GM12892 (cell line): ENCODE results near the gene GPR34.
"Not testable (repeated sequence)": the region's sequence is repeated elsewhere in the genome, so short reads cannot be mapped to it uniquely, and the experiment has no call there.

ENCODE experiments used
- DNase-seq: peaks from one replicate; pipeline ENCODE4 v3.0.0; 2011; ENCODE audit not compliant: insufficient read length
- FAIRE-seq: peaks from 2 replicates; lab custom pipeline; 2011; peaks lifted over from hg19 to GRCh38; lab: Jason Lieb, UNC
- POLR2A ChIP-seq: IDR thresholded peaks from 2 replicates; pipeline ENCODE4 v1.6.1; 2011; ENCODE audit warnings: low read depth, low read length, control low read depth
- POLR2AphosphoS5 ChIP-seq: IDR thresholded peaks from 2 replicates; pipeline ENCODE4 v1.6.1; 2011; ENCODE audit warnings: low read depth, low read length, control low read depth
- TAF1 ChIP-seq: IDR thresholded peaks from 2 replicates; pipeline ENCODE4 v1.6.1; 2011; ENCODE audit warnings: low read depth, mild to moderate bottlenecking, control low read depth, low read length, borderline replicate concordance

GPR34 gene

DNA sequence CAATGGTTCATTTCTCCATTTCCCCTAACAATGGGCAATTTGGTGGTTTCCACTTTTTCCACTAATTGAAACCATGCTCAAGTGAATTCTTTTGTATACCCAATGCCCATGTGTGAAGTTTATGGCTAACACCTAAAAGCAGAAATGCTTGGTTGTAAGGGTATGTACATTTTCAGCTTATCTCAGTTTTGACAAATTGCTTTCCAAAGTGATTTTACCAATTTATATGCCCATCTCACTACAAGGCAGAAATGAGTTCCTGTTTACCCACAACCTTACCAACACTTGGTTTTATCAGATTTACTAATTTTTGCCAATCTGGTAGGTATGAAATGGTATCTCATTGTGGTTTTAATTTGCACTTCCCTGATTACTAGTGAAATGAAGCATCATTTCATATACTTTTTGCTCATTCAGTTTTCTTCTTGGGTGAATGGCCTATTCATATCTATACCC lies 14.8 kb downstream of the GPR34 start:
- peak; percentile 30 for FAIRE-seq
- DNase-seq, result no peak

DNA sequence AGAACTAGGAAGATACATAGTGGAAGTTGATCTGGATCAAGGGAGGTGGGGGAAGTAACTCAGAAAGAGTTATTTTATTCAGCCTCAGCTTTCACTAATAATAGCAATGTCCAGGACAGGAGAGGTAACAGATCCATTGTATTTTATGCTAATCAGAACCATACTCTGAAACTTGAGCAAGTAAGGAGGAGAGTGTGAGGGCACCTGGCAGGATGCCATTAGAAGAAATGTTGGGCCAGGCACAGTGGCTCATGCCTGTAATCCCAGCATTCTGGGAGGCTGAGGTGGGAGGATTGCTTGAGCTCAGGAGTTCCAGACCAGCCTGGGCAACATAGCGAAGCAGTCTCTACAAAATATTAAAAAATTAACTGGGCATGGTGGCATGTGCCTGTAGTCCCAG lies 16.3 kb downstream of the GPR34 start:
- no peak for TF ChIP-seq TAF1
- TF ChIP-seq POLR2A, result no peak
- TF ChIP-seq POLR2AphosphoS5, result no peak
- FAIRE-seq, result no peak

More for the DNA sequence above, 14.8 kb downstream of the GPR34 start:
- no peak for TF ChIP-seq POLR2AphosphoS5
- no peak for TF ChIP-seq POLR2A
- TF ChIP-seq TAF1, result no peak

DNA sequence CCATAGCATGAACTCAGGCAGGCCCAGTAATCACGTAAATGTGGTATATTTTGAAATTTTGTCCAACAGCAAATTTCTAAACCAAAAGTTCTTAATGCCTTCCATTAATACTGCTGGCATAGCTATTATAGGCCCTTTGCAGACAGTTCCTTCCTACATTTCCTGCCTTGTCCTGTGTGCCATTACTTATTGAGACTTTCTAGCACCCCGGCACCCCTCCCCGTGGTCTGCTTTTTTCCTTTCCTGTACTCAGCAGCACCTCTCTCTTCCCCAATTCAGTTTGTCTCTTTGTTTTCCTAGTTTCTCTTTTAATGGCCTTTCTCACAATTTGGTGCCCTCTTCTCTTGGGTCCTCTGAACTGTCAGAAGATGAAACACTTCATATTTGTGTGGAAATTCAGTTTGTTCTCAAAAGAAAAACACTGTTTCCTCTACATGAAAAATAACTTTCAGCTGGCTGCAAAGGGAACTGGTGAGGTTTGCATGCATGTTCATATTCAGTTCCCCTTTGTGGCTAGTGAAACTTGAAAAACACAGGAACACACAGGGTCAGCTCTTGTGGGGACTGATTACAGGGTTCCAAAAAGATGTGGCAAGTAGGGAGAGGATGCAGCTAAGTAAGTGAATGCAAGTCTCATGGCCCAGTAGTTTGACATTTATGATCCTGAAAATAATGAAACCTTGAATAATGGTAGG lies 17.1 kb downstream of the GPR34 start:
- FAIRE-seq (peak; percentile 83), DNase-seq (no peak)
- TF ChIP-seq POLR2A, result no peak

More for the DNA sequence above, 16.3 kb downstream of the GPR34 start:
- no peak for DNase-seq

DNA sequence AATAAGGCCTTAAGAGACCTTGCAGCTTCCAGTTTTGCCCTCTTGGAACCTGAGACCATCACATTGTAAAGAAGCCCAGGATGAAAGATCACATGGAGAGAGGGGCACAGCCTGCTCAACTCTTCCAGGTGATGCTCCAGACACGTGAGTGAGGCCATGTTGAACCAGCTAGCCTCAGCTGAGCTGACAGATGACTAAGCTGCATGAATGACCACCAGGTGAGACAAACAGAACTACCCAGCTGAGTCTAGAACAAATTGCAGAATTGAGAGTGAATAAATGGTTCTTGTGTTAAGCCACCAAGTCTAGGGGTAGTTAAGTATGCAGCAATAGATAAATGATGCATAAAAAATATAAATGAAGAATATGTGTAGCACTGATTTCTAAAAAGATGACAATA lies 18.4 kb downstream of the GPR34 start:
- TF ChIP-seq POLR2A (no peak), POLR2AphosphoS5 (no peak), TAF1 (no peak)
- FAIRE-seq, result no peak
- DNase-seq, result no peak

DNA sequence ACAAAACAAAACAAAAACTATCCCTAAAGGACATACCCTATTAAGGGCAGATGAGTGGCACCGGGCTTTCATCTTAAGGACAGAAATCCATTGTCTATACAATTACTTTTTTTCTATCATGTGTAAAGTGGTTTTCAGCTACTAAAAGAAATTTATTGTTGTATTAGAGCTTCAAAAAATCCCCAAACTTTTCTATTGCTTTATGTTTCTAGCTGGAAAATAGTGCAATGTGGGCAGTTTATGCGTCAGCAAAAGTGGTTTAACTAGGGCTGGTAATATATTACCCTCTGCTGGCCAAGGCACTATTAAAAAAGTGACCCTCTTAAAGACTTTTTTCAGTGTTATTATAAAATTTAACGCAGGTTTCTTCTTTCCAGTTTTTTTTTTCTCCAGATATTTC lies 19.7 kb downstream of the GPR34 start:
- TF ChIP-seq TAF1 (no peak), POLR2AphosphoS5 (no peak), POLR2A (no peak)
- FAIRE-seq, result no peak
- no peak for DNase-seq

DNA sequence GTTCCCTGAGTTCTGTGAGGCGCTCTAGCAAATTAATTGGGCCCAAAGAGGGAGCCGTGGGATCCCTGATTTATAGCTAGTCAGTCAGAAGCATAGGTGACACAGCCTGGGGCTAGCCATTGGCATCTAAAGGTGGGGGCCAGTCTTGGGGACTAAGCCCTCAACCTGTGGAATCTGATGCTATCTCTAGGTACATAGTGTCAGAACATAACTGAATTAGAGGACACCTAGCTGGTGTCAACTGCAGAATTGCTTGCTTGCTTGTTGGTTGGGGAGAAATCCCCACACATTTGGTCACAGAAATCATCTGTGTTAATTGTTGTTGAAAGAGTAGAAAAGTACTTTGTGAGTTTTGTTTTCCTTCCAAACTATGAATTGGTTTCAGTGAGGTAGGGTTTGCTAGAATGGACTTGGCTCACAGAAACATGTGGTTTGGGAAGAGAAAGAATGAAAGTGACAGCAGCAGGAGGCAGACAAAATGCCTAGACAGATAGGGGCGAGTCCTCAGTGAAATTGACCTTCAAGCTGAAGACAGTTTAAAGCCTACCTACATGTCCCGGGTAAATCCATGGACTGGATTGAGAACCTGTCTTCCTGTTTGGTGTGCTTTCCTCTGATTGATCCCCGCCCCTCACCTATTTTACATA lies 22.4 kb downstream of the GPR34 start:
- no peak for DNase-seq
- FAIRE-seq, result no peak
- TF ChIP-seq POLR2A (no peak), TAF1 (no peak), POLR2AphosphoS5 (no peak)

DNA sequence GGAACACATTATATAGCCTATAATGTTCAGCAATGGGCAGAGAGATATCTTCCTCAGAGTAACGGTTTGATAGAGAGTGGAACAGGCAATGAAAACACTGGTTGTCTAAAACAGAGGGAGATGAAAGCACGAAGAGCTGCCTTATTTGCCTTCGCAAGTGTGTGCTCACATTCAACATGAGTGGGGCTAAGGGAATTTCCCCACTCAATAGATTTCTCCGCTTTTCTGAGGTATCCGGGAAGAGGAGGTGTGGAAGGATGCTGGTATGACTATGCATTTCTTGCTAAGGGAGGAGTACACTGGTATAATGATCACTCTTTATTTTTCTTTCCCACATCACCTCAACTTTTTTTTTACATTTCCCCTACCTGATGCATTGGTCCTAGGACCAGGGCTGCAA lies 27.4 kb downstream of the GPR34 start:
- no peak for TF ChIP-seq TAF1
- no peak for TF ChIP-seq POLR2AphosphoS5
- no peak for TF ChIP-seq POLR2A
- DNase-seq (no peak), FAIRE-seq (no peak)

DNA sequence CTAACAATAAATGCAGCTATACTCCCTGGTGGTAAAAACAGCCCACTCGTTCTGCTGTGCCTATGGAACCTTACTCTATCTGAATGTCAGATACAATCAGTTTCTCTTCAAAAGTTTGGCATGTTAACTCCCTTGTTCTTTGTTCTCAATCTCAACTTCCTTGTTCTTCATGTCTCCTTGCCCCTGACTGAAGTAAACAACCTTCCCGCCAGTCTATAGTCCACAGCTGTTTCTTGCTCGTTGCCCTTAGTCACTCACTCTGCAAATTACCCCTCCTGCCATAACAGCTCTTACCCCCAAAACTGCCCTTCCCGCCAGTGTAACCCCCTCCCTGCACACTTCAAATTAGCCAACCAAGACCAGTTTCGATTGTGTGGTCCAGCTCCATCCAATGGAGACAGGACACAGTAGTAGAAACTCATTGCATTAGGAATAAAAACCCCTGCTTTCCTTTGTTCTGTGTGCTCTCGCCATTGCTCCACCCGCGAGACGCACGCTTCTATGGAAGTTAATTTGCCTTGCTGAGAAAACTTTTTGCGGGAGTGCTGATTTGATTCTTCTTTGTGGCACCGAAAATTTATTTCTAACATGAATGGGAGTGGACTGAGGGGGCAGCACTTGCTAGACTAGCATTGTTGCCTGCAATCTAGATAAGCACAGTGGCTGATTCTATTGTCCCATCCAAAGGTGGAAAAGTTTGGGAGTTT lies 28.1 kb downstream of the GPR34 start:
- TF ChIP-seq TAF1 (no peak), POLR2AphosphoS5 (no peak), POLR2A (no peak)

DNA sequence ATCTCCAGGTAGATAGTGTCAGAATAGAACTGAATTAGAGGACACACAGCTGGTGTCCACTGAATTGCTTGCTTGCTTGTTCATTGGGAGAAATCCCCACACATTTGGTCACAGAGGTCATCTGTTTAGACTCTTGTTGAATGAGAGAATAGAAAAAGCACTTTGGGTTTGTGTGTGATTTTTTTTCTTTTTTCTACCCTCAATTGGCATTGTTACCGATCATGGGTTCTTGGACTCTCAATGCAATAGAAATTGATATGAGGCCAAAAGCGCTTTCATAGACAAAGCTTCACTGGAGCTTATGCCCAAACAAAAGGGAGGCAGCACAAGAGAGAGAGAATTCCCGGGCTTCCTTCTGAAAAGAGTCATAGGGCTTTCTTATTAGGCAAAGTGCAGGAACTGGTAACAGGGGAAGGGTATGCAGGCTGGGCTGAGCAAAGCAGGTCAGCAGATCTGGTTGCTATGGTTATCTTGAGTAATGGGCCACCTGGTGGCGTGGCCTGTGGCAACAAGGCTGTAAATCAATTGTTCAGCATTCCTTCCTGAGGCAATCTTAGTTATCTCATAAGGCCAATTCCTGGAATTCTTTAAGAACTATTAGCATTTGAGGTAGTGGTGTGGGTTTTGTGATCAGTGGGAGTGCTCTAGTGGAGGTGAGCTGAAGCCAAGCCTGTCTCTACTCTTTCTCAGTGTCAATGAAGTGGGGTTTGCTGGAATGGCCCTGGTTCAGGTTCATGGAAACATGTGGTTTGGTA lies 29.9 kb downstream of the GPR34 start:
- no peak for FAIRE-seq
- no peak for TF ChIP-seq TAF1
- no peak for DNase-seq

More for the DNA sequence above, 28.1 kb downstream of the GPR34 start:
- FAIRE-seq, result no peak
- no peak for DNase-seq

DNA sequence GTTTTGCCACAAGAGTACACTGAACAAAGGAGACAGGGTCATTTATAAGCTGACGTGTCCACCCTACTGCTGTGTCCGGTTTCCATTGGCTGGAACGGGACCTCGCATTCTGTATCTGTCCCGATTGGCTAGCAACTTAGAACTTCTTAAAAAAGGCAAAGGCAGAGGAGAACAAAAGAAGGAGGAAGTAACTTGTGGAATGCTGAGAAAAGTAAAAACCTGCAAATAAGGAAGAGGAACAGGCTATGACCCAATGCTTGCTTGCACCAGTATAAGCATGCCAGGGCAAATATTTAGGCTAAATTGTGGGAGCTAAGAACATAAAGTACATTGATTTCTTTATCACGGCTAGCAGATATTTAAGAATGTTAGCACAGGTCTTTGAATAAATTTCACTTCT lies 30.8 kb downstream of the GPR34 start:
- DNase-seq, FAIRE-seq: not testable (repeated sequence)

DNA sequence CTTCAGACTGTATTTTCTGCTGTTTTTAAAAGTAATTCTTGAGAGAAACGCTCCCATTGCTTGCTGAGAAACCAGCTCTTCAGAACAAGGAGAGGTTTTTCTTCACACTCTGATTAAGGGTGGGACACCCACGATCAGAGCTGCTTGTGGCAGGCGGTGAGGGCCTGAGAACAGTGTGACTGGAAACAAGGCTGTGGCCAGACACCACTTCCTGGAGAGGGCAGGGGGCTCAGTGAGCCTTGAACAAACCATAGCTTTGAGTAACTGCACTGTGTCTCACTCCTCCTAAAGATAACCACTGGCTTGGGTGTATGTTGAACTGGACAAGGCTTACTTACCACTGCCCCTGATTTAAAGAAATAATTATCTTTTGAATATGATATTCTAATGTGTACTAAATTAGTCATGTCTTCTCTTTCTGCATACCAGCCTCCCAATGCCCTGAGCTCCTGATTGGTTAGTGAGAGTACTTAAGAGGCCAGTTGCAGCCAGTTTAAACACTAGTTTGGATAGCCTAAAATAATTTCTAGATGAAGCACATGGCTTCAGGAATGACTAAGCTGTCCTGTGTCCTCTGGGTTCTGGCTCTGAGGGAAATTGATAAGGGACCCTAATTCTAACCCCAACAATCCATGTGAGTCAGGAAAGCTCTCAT lies 31.5 kb downstream of the GPR34 start:
- FAIRE-seq (no peak), DNase-seq (no peak)
- no peak for TF ChIP-seq TAF1
- TF ChIP-seq POLR2AphosphoS5, result no peak
